Natural killer cell (primary cell): Measurements from ENCODE around the gene AKAP17A. TPM values are rescaled to one million over a fixed set of nuclear protein-coding genes. Genes with fewer than 3 reads are reported as not detected.
A peak's percentile ranks its signal among the peaks of the same experiment; 100 is the strongest.
"Not testable (repeated sequence)": the region's sequence is repeated elsewhere in the genome, so short reads cannot be mapped to it uniquely, and the experiment has no call there.

ENCODE experiments used
- ATAC-seq, 3 donors: fragments of 150-1000 bp in 2 of 3; fragments of 200-7000 bp in 1 of 3; cut with Tn5 transposase; 1 replicate in 1 of 3; 2 replicates in 2 of 3; pipeline ENCODE4 v1.10.0; 2021; ENCODE audit warnings: mild to moderate bottlenecking in 2 of 3, moderate library complexity in 2 of 3
- DNase-seq, 2 donors: peaks; one replicate each; pipeline versions ENCODE4 v3.0.0 to v3.0.0-alpha.2; 2013 to 2021; ENCODE audit warnings: mixed read lengths in 1 of 2
- H3K27ac ChIP-seq: one replicate; pipeline ENCODE4 v1.5.1; 2013; ENCODE audit warnings: mild to moderate bottlenecking, low read length
- H3K27me3 ChIP-seq: one replicate; pipeline ENCODE4 v1.6.1; 2013; ENCODE audit warnings: low read length; ENCODE audit not compliant: control insufficient read depth, insufficient read depth
- H3K36me3 ChIP-seq: one replicate; pipeline ENCODE4 v1.6.1; 2013; ENCODE audit warnings: low read length; ENCODE audit not compliant: control insufficient read depth, insufficient read depth
- H3K4me1 ChIP-seq: one replicate; pipeline ENCODE4 v1.6.1; 2013; ENCODE audit warnings: low read length; ENCODE audit not compliant: control insufficient read depth, insufficient read depth
- H3K4me3 ChIP-seq: one replicate; pipeline ENCODE4 v1.5.1; 2013; ENCODE audit warnings: low read length
- H3K9me3 ChIP-seq: one replicate; pipeline ENCODE4 v1.6.1; 2013; ENCODE audit warnings: low read length; ENCODE audit not compliant: control insufficient read depth, insufficient read depth
- H3K27ac Mint-ChIP-seq, 2 donors: one replicate each; pipeline ENCODE4 v1.8.0; 2022; ENCODE audit warnings: mild to moderate bottlenecking in 2 of 2, mixed read lengths in 2 of 2, moderate library complexity in 1 of 2
- H3K27me3 Mint-ChIP-seq, 2 donors: one replicate each; pipeline ENCODE4 v1.8.0; 2022; ENCODE audit warnings: low read depth in 2 of 2, mixed read lengths in 2 of 2
- H3K36me3 Mint-ChIP-seq: one replicate; pipeline ENCODE4 v1.8.0; 2022; ENCODE audit warnings: mixed read lengths
- H3K4me1 Mint-ChIP-seq, 2 donors: one replicate each; pipeline ENCODE4 v1.8.0; 2022; ENCODE audit warnings: mixed read lengths in 2 of 2
- H3K4me3 Mint-ChIP-seq: one replicate; pipeline ENCODE4 v1.8.0; 2022; ENCODE audit warnings: mild to moderate bottlenecking, moderate library complexity, mixed read lengths
- H3K9me3 Mint-ChIP-seq, 2 donors: one replicate each; pipeline ENCODE4 v1.8.0; 2022; ENCODE audit warnings: mixed read lengths in 2 of 2
- CTCF ChIP-seq: fragments of 200-600 bp; IDR thresholded peaks from one replicate; pipeline ENCODE4 v1.8.0; 2022; ENCODE audit warnings: antibody characterized with exemption
- WGBS: methylation state at CpG from one replicate; pipeline ENCODE4 v1.1.7; 2013; ENCODE audit warnings: missing lambda C conversion rate; ENCODE audit not compliant: insufficient coverage; 5-methylcytosine and 5-hydroxymethylcytosine counted together
- intact Hi-C: fragments of 100-400 bp; cut with micrococcal nuclease; formaldehyde crosslinking; loops from one replicate; pipeline ENCODE4 v1.14.2; 2022
- total RNA-seq, 4 donors: library from RNA; stranded (reverse); fragments of 120-200 nt in 1 of 4; gene quantifications; one replicate each; pipeline versions ENCODE4 v1.2.3 to v1.2.4, GENCODE V29; 2013 to 2022

The AKAP17A gene
- total RNA-seq, 3 donors from 2014 or later (not counting 1 experiment from before 2014, with no cell fraction given) = 120 to 141 (median 121) TPM

- Mint-ChIP-seq H3K27me3 (no peaks in the 10 kb centered on the region), H3K4me1 (peaks cover 8 to 10% of the 10 kb centered on the region in 2 donors), H3K36me3 (no peaks in the 10 kb centered on the region), H3K9me3 (no peaks in the 10 kb centered on the region), H3K27ac (no peak overlapping the region), H3K4me3 (no peak overlapping the region)
- no peaks in the 10 kb centered on the region for H3K9me3 ChIP-seq
- no peak for TF ChIP-seq CTCF
- 52% methylated on average over 7 of the region's 10 CpGs for WGBS
- no peaks in the 10 kb centered on the region for H3K27me3 ChIP-seq
- no peak overlapping the region for H3K27ac ChIP-seq
- intact Hi-C loops = no loop called here
- no peaks in the 10 kb centered on the region for H3K36me3 ChIP-seq
- ATAC-seq (no peak), DNase-seq (no peak)
- H3K4me1 ChIP-seq = peaks cover 22% of the 10 kb centered on the region
- no peak overlapping the region for H3K4me3 ChIP-seq
Observed at GRCh38 chrX:1564750-1565683, 26.4 kb upstream of the AKAP17A start.

- H3K4me3 Mint-ChIP-seq, intact Hi-C loops, H3K27ac Mint-ChIP-seq, H3K27ac ChIP-seq, H3K36me3 Mint-ChIP-seq, H3K36me3 ChIP-seq, H3K27me3 ChIP-seq, DNase-seq, H3K27me3 Mint-ChIP-seq, H3K9me3 Mint-ChIP-seq, H3K4me3 ChIP-seq, H3K9me3 ChIP-seq, ATAC-seq: not testable (repeated sequence)
- peaks cover 18% of the 10 kb centered on the region in 2 donors for H3K4me1 Mint-ChIP-seq
- peaks cover 25% of the 10 kb centered on the region for H3K4me1 ChIP-seq
- 97% methylated on average over 17 of the region's 19 CpGs for WGBS
Observed at GRCh38 chrX:1574181-1574580, 17.2 kb upstream of the AKAP17A start.

- H3K27ac Mint-ChIP-seq = no peak overlapping the region
- H3K4me3 Mint-ChIP-seq = no peak overlapping the region
- no peak for TF ChIP-seq CTCF
- DNase-seq (peak in 1 of 2 donors; percentile 71), ATAC-seq (no peak)
- Histone ChIP-seq H3K4me3 (no peak overlapping the region), H3K9me3 (peaks cover 4% of the 10 kb centered on the region), H3K27ac (no peak overlapping the region), H3K4me1 (peaks cover 8% of the 10 kb centered on the region), H3K36me3 (no peaks in the 10 kb centered on the region), H3K27me3 (no peaks in the 10 kb centered on the region)
- 33% methylated on average over 5 of the region's 6 CpGs for WGBS
- no peaks in the 10 kb centered on the region for H3K36me3 Mint-ChIP-seq
- intact Hi-C loops = no loop called here
- H3K4me1 Mint-ChIP-seq = peaks cover 0 to 7% of the 10 kb centered on the region in 2 donors
- H3K9me3 Mint-ChIP-seq = no peaks in the 10 kb centered on the region
- no peaks in the 10 kb centered on the region for H3K27me3 Mint-ChIP-seq
Observed at GRCh38 chrX:1576201-1576992, 15.0 kb upstream of the AKAP17A start.

- DNase-seq (peak in 1 of 2 donors; percentile 2), ATAC-seq (no peak)
- intact Hi-C loops = no loop called here
- H3K27me3 Mint-ChIP-seq = no peaks in the 10 kb centered on the region
- H3K27me3 ChIP-seq = no peaks in the 10 kb centered on the region
- no peaks in the 10 kb centered on the region for H3K9me3 Mint-ChIP-seq
- H3K4me1 Mint-ChIP-seq = peaks cover 3 to 8% of the 10 kb centered on the region in 2 donors
- H3K9me3 ChIP-seq = peaks cover 4% of the 10 kb centered on the region
- no peak overlapping the region for H3K4me3 ChIP-seq
- WGBS = 99% methylated on average over 2 of the region's 2 CpGs
- H3K36me3 ChIP-seq = no peaks in the 10 kb centered on the region
- no peak overlapping the region for H3K27ac ChIP-seq
- no peak for TF ChIP-seq CTCF
- no peaks in the 10 kb centered on the region for H3K36me3 Mint-ChIP-seq
- H3K4me1 ChIP-seq = peaks cover 8% of the 10 kb centered on the region
- no peak overlapping the region for H3K27ac Mint-ChIP-seq
- H3K4me3 Mint-ChIP-seq = no peak overlapping the region
Observed at GRCh38 chrX:1577845-1578244, 13.6 kb upstream of the AKAP17A start.
